HCT116 (cell line): ENCODE data around the gene LCE2C. TPM values are rescaled to one million over a fixed set of nuclear protein-coding genes. Genes with fewer than 3 reads are reported as not detected.

Experiments
- ATAC-seq: fragments of 200-7000 bp; cut with Tn5 transposase; 2 replicates; pipeline ENCODE4 v1.9.1; 2020; ENCODE audit warnings: mild to moderate bottlenecking, moderate library complexity
- BruUV-seq: library from RNA; stranded (reverse); fragments of 400-500 nt; replicated peaks from 2 replicates; lab custom pipeline; 2021; lab: Mats Ljungman, UMichigan
- CTCF ChIA-PET: fragments of 300-600 bp; sonication (Branson Sonifier 250); formaldehyde crosslinking; loops from one replicate; lab custom pipeline; 2021; ENCODE audit warnings: antibody characterized with exemption; lab: Charles Lee
- POLR2A ChIA-PET: fragments of 300-600, 350-600 bp; sonication (Branson Sonifier 250); formaldehyde crosslinking; loops from one replicate; lab custom pipeline; 2021; ENCODE audit warnings: antibody characterized with exemption; lab: Charles Lee
- RAD21 ChIA-PET, 2 experiments: fragments of 300-600 bp; sonication (Branson Sonifier 250); formaldehyde crosslinking; loops; one replicate each; lab custom pipeline; 2023; ENCODE audit warnings: low total read pairs in 2 of 2; ENCODE audit not compliant: uncharacterized antibody in 2 of 2, unreplicated experiment in 2 of 2, low non-redundant PET in 1 of 2; lab: Charles Lee
- DNase-seq: peaks from one replicate; pipeline ENCODE4 v3.0.0-alpha.2; 2010; ENCODE audit warnings: low read depth, low spot score
- H2AFZ ChIP-seq: fragments of 200-600 bp; shearing (Covaris generic), sonication (generic); 2 replicates; pipeline ENCODE4 v1.6.1; 2017; ENCODE audit warnings: low read depth, mixed run types, mixed read lengths, antibody characterized with exemption, low read length; ENCODE audit not compliant: poor library complexity, severe bottlenecking
- H3K27ac ChIP-seq: 2 replicates; pipeline ENCODE4 v1.5.1; 2012; ENCODE audit warnings: low read depth, low read length
- H3K27me3 ChIP-seq: fragments of 200-600 bp; sonication (generic); 2 replicates; pipeline ENCODE4 v1.6.1; 2016; ENCODE audit warnings: mixed run types, low read length, mixed read lengths; ENCODE audit not compliant: insufficient read depth
- H3K36me3 ChIP-seq, 2 experiments: fragments of 200-500 bp in 1 of 2; fragments of 200-600 bp in 1 of 2; sonication (Bioruptor generic) in 1 of 2; sonication (generic) in 1 of 2; 2 replicates each; pipeline versions ENCODE4 v1.5.1 to v1.6.1; 2014 to 2016; ENCODE audit warnings: low read length in 2 of 2, inconsistent platforms in 1 of 2, mixed read lengths in 1 of 2, mixed run types in 1 of 2; ENCODE audit not compliant: insufficient read depth in 2 of 2, control insufficient read depth in 1 of 2
- H3K4me1 ChIP-seq, 2 experiments: fragments of 200-600 bp in 1 of 2; sonication (generic) in 1 of 2; 2 replicates each; pipeline versions ENCODE4 v1.5.1 to v1.6.1; 2012 to 2017; ENCODE audit warnings: low read length in 2 of 2, inconsistent platforms in 1 of 2, mild to moderate bottlenecking in 1 of 2, mixed read lengths in 1 of 2, mixed run types in 1 of 2, moderate library complexity in 1 of 2; ENCODE audit not compliant: insufficient read depth in 2 of 2, control insufficient read depth in 1 of 2
- H3K4me2 ChIP-seq: fragments of 200-600 bp; sonication (generic); 2 replicates; pipeline ENCODE4 v1.6.1; 2017; ENCODE audit warnings: mixed run types, low read length, mixed read lengths
- H3K4me3 ChIP-seq, 2 experiments: fragments of 200-600 bp in 1 of 2; sonication (generic) in 1 of 2; replicated peaks in 1 of 2; 2 replicates each; pipeline ENCODE4 v1.5.1; 2011 to 2016; ENCODE audit warnings: low read length in 2 of 2, control low read depth in 1 of 2, low read depth in 1 of 2, mild to moderate bottlenecking in 1 of 2, mixed read lengths in 1 of 2, mixed run types in 1 of 2
- H3K79me2 ChIP-seq: fragments of 200-600 bp; sonication (generic); 2 replicates; pipeline ENCODE4 v1.6.1; 2017; ENCODE audit warnings: mild to moderate bottlenecking, mixed run types, low read length, moderate library complexity, mixed read lengths; ENCODE audit not compliant: insufficient read depth
- H3K9ac ChIP-seq: fragments of 200-600 bp; sonication (generic); 2 replicates; pipeline ENCODE4 v1.6.1; 2016; ENCODE audit warnings: low read length, mixed read lengths
- H3K9me2 ChIP-seq: fragments of 200-600 bp; sonication (generic), shearing (Covaris generic); 2 replicates; pipeline ENCODE4 v1.6.1; 2017; ENCODE audit warnings: mixed run types, mild to moderate bottlenecking, moderate library complexity; ENCODE audit not compliant: insufficient read depth
- H3K9me3 ChIP-seq, 2 experiments: fragments of 200-500 bp in 1 of 2; fragments of 200-600 bp in 1 of 2; sonication (Bioruptor generic) in 1 of 2; sonication (generic) in 1 of 2; 2 replicates each; pipeline ENCODE4 v1.6.1; 2014 to 2017; ENCODE audit warnings: low read length in 2 of 2, mixed read lengths in 2 of 2, inconsistent platforms in 1 of 2, low read depth in 1 of 2, mild to moderate bottlenecking in 1 of 2, mixed run types in 1 of 2, moderate library complexity in 1 of 2; ENCODE audit not compliant: control insufficient read depth in 1 of 2, insufficient read depth in 1 of 2
- H4K20me1 ChIP-seq: fragments of 200-600 bp; sonication (generic), shearing (Covaris generic); 2 replicates; pipeline ENCODE4 v1.6.1; 2017; ENCODE audit warnings: mixed run types, mild to moderate bottlenecking, moderate library complexity; ENCODE audit not compliant: insufficient read depth
- CBX3 ChIP-seq: IDR thresholded peaks from 2 replicates; pipeline ENCODE4 v1.6.1; 2012; ENCODE audit warnings: low read depth
- CEBPB ChIP-seq: IDR thresholded peaks from 2 replicates; pipeline ENCODE4 v1.6.1; 2012; ENCODE audit warnings: low read depth
- EGR1 ChIP-seq: IDR thresholded peaks from 2 replicates; pipeline ENCODE4 v1.6.1; 2012; ENCODE audit warnings: low read depth
- ELF1 ChIP-seq: IDR thresholded peaks from 2 replicates; pipeline ENCODE4 v1.6.1; 2012; ENCODE audit warnings: low read depth, borderline replicate concordance
- JUND ChIP-seq: IDR thresholded peaks from 2 replicates; pipeline ENCODE4 v1.6.1; 2012
- POLR2AphosphoS5 ChIP-seq: IDR thresholded peaks from 2 replicates; pipeline ENCODE4 v1.6.1; 2011; ENCODE audit warnings: mild to moderate bottlenecking, low read depth, low read length, moderate library complexity
- RAD21 ChIP-seq: IDR thresholded peaks from 2 replicates; pipeline ENCODE4 v1.6.1; 2012; ENCODE audit warnings: low read depth, mild to moderate bottlenecking
- SRF ChIP-seq: IDR thresholded peaks from 2 replicates; pipeline ENCODE4 v1.6.1; 2012; ENCODE audit warnings: low read depth
- intact Hi-C: fragments of 100-400 bp; cut with micrococcal nuclease; formaldehyde crosslinking; loops from 2 replicates; pipeline ENCODE4 v1.10.0; 2022
- total RNA-seq: library from RNA; stranded (reverse); gene quantifications from one replicate; pipeline ENCODE4 v1.2.1, GENCODE V29; 2021; ENCODE audit not compliant: unreplicated experiment
- TF ChIP-seq, protein P1 (sequence below), 3 experiments: fragments of 200-600 bp in 1 of 3; sonication (generic) in 1 of 3; IDR thresholded peaks in 2 of 3; conservative IDR thresholded peaks in 1 of 3; 2 replicates each; pipeline ENCODE4 v1.5.1; 2012 to 2017; ENCODE audit warnings: low read depth in 2 of 3, low read length in 2 of 3, antibody characterized with exemption in 1 of 3, borderline replicate concordance in 1 of 3, control low read depth in 1 of 3, mild to moderate bottlenecking in 1 of 3, mixed read lengths in 1 of 3, mixed run types in 1 of 3, moderate library complexity in 1 of 3; ENCODE audit not compliant: insufficient read depth in 1 of 3
- TF ChIP-seq, protein P2 (sequence below): IDR thresholded peaks from 2 replicates; pipeline ENCODE4 v1.6.1; 2012

LCE2C gene
- total RNA-seq, 1 experiment from 2014 or later: not detected

DNA sequence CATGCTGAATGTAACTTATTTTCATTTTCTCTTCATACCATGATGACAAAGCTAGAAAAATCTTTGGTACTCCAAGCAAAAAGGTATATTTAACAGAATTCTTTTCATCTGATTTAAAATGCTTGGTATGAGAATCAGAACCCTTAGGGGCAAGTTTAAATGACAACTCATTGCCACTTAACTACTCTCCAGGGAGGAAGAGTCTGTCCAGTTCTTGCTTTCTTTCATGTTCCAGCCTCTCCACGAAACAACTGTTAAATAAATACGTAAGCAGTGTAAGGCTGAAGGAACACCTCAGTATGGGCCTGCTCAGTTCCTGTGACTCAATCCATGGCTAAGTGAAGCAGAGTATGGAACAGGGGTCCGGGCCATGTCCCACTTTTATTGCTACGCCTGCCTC is 24.7 kb downstream of the LCE2C start (continued):
- TF ChIP-seq SRF: no peak

DNA sequence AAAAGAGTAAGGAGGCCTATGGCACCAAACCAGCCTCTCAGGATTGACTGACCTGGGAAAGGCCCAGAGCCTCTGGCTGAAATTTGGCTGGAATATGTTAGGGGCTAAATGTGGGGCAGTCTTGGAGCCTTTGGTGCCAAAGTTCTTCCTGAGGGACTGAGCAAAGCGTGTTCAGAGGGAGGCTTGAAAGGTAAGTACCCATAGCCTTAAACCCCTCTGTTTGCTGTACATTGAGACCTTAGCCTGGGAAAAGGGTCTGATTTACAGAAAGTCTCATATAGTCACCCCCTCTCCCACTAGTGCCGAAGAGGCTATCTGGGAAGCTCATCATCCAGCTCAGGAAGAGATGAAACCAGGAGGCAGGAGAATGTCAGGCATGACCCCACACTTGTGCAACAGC is 32.8 kb downstream of the LCE2C start, which contains the start of gene LCE4A:
Gene LCE4A (plus strand): TSS at position 301 of the 400 bp plus-strand sequence. CDS start 916 bp downstream, outside the sequence.
- H3K4me1 ChIP-seq: no peaks in the 10 kb centered on the region
- DNase-seq (no peak), ATAC-seq (no peak)
- no peaks in the 10 kb centered on the region for H3K9me3 ChIP-seq
- no peak within 1 kb of the TSS for H3K9ac ChIP-seq
- H3K4me2 ChIP-seq: no peak within 1 kb of the TSS
- RAD21 ChIA-PET: no interaction called here
- POLR2A ChIA-PET: no interaction called here
- H3K36me3 ChIP-seq: no peaks in the 10 kb centered on the region; a peak in 1 of 4 replicates
- CTCF ChIA-PET: no interaction called here
- no peak within 1 kb of the TSS for H2AFZ ChIP-seq
- no peaks in the 10 kb centered on the region for H3K9me2 ChIP-seq
- BruUV-seq: no TSS peak
- TF ChIP-seq ELF1 (no peak), JUND (no peak), POLR2AphosphoS5 (no peak), EGR1 (no peak), CEBPB (no peak), CBX3 (no peak), RAD21 (no peak)
- TF ChIP-seq, protein P1, sequence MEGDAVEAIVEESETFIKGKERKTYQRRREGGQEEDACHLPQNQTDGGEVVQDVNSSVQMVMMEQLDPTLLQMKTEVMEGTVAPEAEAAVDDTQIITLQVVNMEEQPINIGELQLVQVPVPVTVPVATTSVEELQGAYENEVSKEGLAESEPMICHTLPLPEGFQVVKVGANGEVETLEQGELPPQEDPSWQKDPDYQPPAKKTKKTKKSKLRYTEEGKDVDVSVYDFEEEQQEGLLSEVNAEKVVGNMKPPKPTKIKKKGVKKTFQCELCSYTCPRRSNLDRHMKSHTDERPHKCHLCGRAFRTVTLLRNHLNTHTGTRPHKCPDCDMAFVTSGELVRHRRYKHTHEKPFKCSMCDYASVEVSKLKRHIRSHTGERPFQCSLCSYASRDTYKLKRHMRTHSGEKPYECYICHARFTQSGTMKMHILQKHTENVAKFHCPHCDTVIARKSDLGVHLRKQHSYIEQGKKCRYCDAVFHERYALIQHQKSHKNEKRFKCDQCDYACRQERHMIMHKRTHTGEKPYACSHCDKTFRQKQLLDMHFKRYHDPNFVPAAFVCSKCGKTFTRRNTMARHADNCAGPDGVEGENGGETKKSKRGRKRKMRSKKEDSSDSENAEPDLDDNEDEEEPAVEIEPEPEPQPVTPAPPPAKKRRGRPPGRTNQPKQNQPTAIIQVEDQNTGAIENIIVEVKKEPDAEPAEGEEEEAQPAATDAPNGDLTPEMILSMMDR (IDR thresholded peaks at IDR 0.05 in 2 of 3, conservative IDR thresholded peaks at IDR 0.05 in 1 of 3; ENCODE audit: borderline replicate concordance in 1 of 3, insufficient read depth in 1 of 3, low read depth in 2 of 3, low read length in 2 of 3): no peak
- TF ChIP-seq, protein P2, sequence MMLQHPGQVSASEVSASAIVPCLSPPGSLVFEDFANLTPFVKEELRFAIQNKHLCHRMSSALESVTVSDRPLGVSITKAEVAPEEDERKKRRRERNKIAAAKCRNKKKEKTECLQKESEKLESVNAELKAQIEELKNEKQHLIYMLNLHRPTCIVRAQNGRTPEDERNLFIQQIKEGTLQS: no peak
- H3K4me3 ChIP-seq: no peak within 1 kb of the TSS
- peaks cover 10% of the 10 kb centered on the region; the same call in 1 of the 2 replicates for H3K27me3 ChIP-seq
- no peaks in the 10 kb centered on the region for H3K79me2 ChIP-seq
- H4K20me1 ChIP-seq: no peaks in the 10 kb centered on the region
- intact Hi-C loops: no loop called here
- H3K27ac ChIP-seq: no peak within 1 kb of the TSS
